KMS-11 (cell line): ENCODE data around the gene LSM12.

Experiments
- H2AFZ ChIP-seq: fragments of 200-600 bp; sonication (generic); 2 replicates; pipeline ENCODE4 v1.6.1; 2016; ENCODE audit warnings: antibody characterized with exemption, mixed run types, low read depth
- H3K27ac ChIP-seq: fragments of 200-600 bp; sonication (generic); 2 replicates; pipeline ENCODE4 v1.6.1; 2016; ENCODE audit warnings: mild to moderate bottlenecking, mixed run types
- H3K27me3 ChIP-seq: fragments of 200-600 bp; sonication (generic); 2 replicates; pipeline ENCODE4 v1.6.1; 2017; ENCODE audit warnings: mild to moderate bottlenecking, low read depth, mixed run types, moderate library complexity; ENCODE audit not compliant: insufficient read depth
- H3K36me3 ChIP-seq: fragments of 200-600 bp; sonication (generic); 2 replicates; pipeline ENCODE4 v1.6.1; 2017; ENCODE audit warnings: mild to moderate bottlenecking, mixed run types; ENCODE audit not compliant: insufficient read depth
- H3K4me1 ChIP-seq: fragments of 200-600 bp; sonication (generic); 2 replicates; pipeline ENCODE4 v1.6.1; 2016; ENCODE audit warnings: mild to moderate bottlenecking, low read depth, mixed run types; ENCODE audit not compliant: poor library complexity, severe bottlenecking
- H3K4me2 ChIP-seq: fragments of 200-600 bp; sonication (generic); 2 replicates; pipeline ENCODE4 v1.7.0; 2016; ENCODE audit warnings: mild to moderate bottlenecking, mixed run types
- H3K4me3 ChIP-seq: fragments of 200-600 bp; sonication (generic); IDR thresholded peaks from 2 replicates; pipeline ENCODE4 v1.6.1; 2017; ENCODE audit warnings: low read depth, low read length, mixed read lengths; ENCODE audit not compliant: insufficient read depth
- H3K79me2 ChIP-seq: fragments of 200-600 bp; sonication (generic); 2 replicates; pipeline ENCODE4 v1.6.1; 2016; ENCODE audit warnings: low read depth, mixed run types; ENCODE audit not compliant: insufficient read depth
- H3K9ac ChIP-seq: fragments of 200-600 bp; sonication (generic); 2 replicates; pipeline ENCODE4 v1.6.1; 2016; ENCODE audit warnings: mild to moderate bottlenecking, mixed run types
- H4K20me1 ChIP-seq: fragments of 200-600 bp; sonication (generic); 2 replicates; pipeline ENCODE4 v1.6.1; 2016; ENCODE audit warnings: mild to moderate bottlenecking, mixed run types; ENCODE audit not compliant: insufficient read depth
- TF ChIP-seq, protein P1 (sequence below): fragments of 200-600 bp; sonication (generic); conservative IDR thresholded peaks from 2 replicates; pipeline ENCODE4 v1.6.1; 2017; ENCODE audit warnings: low read depth, mild to moderate bottlenecking, antibody characterized with exemption, low read length, moderate library complexity, mixed read lengths

Gene LSM12

GRCh38 chr17:44078412-44078811, 11.9 kb upstream of the LSM12 start:
- Histone ChIP-seq H3K9ac (no peak overlapping the region), H3K27me3 (no peaks in the 10 kb centered on the region), H3K27ac (no peak overlapping the region), H4K20me1 (no peaks in the 10 kb centered on the region), H2AFZ (no peak overlapping the region), H3K36me3 (no peaks in the 10 kb centered on the region), H3K4me2 (no peak overlapping the region), H3K79me2 (no peaks in the 10 kb centered on the region), H3K4me1 (no peaks in the 10 kb centered on the region), H3K4me3 (no peak overlapping the region)
- TF ChIP-seq, protein P1, sequence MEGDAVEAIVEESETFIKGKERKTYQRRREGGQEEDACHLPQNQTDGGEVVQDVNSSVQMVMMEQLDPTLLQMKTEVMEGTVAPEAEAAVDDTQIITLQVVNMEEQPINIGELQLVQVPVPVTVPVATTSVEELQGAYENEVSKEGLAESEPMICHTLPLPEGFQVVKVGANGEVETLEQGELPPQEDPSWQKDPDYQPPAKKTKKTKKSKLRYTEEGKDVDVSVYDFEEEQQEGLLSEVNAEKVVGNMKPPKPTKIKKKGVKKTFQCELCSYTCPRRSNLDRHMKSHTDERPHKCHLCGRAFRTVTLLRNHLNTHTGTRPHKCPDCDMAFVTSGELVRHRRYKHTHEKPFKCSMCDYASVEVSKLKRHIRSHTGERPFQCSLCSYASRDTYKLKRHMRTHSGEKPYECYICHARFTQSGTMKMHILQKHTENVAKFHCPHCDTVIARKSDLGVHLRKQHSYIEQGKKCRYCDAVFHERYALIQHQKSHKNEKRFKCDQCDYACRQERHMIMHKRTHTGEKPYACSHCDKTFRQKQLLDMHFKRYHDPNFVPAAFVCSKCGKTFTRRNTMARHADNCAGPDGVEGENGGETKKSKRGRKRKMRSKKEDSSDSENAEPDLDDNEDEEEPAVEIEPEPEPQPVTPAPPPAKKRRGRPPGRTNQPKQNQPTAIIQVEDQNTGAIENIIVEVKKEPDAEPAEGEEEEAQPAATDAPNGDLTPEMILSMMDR: no peak

- no peak overlapping the region for H3K4me3 ChIP-seq
- H2AFZ ChIP-seq: no peak overlapping the region
- no peaks in the 10 kb centered on the region for H3K36me3 ChIP-seq
- peaks cover 5% of the 10 kb centered on the region; the same call in 1 of the 2 replicates for H3K79me2 ChIP-seq
- no peak overlapping the region for H3K4me2 ChIP-seq
- H3K27ac ChIP-seq: no peak overlapping the region
- peaks cover 5% of the 10 kb centered on the region for H3K4me1 ChIP-seq
- TF ChIP-seq, protein P1: no peak
- H3K27me3 ChIP-seq: no peaks in the 10 kb centered on the region
- no peaks in the 10 kb centered on the region for H4K20me1 ChIP-seq
- H3K9ac ChIP-seq: no peak overlapping the region
These were observed 11.1 kb upstream of the LSM12 start for GRCh38 chr17:44077595-44077909.

DNA sequence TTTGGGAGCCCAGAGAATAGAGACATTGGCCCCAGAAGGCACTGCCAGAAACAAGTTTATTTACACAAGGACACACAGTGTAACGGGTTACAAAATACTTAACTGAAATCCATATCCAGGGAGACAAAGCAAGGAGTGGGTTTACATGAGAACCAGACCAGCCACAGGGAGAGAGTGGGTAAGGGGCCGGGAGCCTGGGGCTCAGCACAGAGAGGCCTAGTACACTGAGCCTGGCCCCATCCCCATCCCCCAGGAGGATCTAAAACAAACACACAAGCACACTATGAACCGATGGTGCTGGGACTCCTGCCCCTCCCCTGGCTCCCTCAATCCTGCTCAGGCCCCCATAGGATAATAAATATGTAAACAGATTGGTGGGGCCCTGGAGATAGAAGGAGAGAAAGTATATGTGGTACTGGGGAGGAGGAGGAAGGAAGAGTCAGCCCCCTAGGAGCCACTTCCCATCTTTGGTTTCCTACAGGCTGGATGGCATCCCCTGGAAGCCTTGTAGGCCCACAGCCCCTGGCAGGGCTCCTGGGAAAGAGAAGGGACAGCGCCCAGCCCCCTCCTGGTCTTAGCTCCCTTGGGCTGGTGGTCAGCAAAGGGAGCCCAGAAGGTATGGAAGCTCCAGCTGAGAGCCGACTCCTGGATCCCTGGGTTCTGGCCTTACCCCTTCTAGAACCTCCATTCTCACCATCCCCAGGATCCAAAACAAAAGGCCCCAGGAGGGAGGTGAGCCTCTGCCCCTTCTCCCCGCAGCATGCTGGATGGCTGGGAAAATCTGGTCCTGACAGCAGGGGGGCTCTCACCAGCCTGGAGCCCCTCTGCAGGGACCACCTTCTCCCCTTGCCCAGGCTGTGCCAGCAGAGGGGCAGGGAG, 10.5 kb upstream of the LSM12 start:
- H3K9ac ChIP-seq: no peak overlapping the region
- no peaks in the 10 kb centered on the region for H4K20me1 ChIP-seq
- no peaks in the 10 kb centered on the region for H3K36me3 ChIP-seq
- no peak overlapping the region for H3K4me2 ChIP-seq
- H3K4me3 ChIP-seq: no peak overlapping the region
- peaks cover 9% of the 10 kb centered on the region; the same call in 1 of the 2 replicates for H3K79me2 ChIP-seq
- peaks cover 6% of the 10 kb centered on the region for H3K4me1 ChIP-seq
- TF ChIP-seq, protein P1: no peak
- no peak overlapping the region for H3K27ac ChIP-seq
- H3K27me3 ChIP-seq: no peaks in the 10 kb centered on the region
- H2AFZ ChIP-seq: no peak overlapping the region

- H3K9ac ChIP-seq: no peak overlapping the region
- no peaks in the 10 kb centered on the region for H3K36me3 ChIP-seq
- no peak overlapping the region for H2AFZ ChIP-seq
- TF ChIP-seq, protein P1: no peak
- no peak overlapping the region for H3K4me2 ChIP-seq
- H3K27ac ChIP-seq: no peak overlapping the region
- H4K20me1 ChIP-seq: no peaks in the 10 kb centered on the region
- H3K4me3 ChIP-seq: no peak overlapping the region
- peaks cover 13% of the 10 kb centered on the region for H3K4me1 ChIP-seq
- H3K79me2 ChIP-seq: peaks cover 15% of the 10 kb centered on the region; the same call in 1 of the 2 replicates
- H3K27me3 ChIP-seq: no peaks in the 10 kb centered on the region
These were observed 9.3 kb upstream of the LSM12 start for GRCh38 chr17:44075598-44076293.
